Dermis microvascular lymphatic vessel endothelial cell (primary cell): Measurements from ENCODE around the gene PLPPR4. TPM values are rescaled to one million over a fixed set of nuclear protein-coding genes. Genes with fewer than 3 reads are reported as not detected.
"Not testable (repeated sequence)": the region's sequence is repeated elsewhere in the genome, so short reads cannot be mapped to it uniquely, and the experiment has no call there.

Experiments
- DNase-seq, 2 donors: peaks; one replicate each; pipeline versions ENCODE4 v3.0.0 to v3.0.0-alpha.2; 2010; ENCODE audit warnings: low read depth in 2 of 2
- total RNA-seq: library from RNA; depleted of rRNA; stranded (reverse); fragments of >200 nt; gene quantifications from 2 replicates; pipeline ENCODE4 v1.2.1, GENCODE V29; 2014

PLPPR4 gene
- total RNA-seq, 1 donor from 2014 or later = not detected

DNA sequence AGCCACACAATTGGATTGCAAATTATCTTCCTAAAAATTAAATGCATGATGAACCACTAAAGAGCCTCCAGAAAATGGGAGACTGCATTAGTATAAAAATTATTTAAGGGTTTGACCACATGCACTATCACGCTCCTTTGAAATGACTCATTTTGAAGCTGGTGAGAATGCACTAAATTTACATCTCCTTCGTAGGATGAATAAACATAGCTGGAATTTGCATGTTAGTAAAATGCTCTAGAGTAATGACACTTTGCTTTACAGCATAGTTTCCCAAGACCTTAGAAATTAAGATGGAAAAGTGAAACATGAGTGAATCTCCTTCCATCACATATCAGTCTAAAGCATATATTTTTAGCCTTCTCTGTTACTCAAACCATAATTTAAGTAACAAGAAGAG lies 2.4 kb downstream of the PLPPR4 start:
- DNase-seq = no peak

DNA sequence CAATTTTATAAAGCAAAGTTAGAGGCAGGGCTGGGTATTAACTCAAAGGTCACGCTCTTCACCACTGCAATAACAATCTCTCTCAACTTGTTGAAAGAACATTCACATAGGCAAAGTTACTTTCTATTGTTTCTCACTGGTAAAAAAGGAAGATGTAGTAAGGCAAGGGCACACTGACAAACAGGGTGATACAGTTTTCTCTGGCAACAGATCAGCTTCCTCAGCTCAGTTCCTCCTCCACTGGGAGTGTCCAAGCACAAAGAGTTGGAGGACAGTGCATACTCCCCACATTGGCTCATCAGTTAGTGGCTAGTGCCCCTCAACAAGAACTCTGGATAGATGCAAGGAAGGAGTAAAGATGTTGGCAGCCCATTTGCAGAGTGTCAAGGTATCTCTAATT lies 3.7 kb downstream of the PLPPR4 start:
- peak in 1 of 2 donors; percentile 38 for DNase-seq

DNA sequence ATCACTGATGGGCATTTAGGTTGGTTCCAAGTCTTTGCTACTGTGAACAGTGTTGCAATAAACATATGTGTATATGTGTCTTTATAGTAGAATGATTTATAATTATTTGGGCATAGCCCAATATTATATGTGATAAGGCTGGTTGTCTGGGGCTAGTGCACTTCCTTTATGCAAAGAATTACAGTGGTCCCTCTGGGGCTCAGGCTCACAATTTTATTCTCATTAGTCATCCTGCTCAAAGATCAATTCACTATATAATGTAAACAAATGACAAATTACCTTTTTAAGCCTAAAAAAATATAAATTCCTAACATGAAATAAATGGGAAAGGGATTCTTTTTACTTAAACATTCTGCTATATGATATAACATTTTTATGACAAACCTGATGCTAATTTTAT lies 5.0 kb downstream of the PLPPR4 start:
- DNase-seq = no peak

DNA sequence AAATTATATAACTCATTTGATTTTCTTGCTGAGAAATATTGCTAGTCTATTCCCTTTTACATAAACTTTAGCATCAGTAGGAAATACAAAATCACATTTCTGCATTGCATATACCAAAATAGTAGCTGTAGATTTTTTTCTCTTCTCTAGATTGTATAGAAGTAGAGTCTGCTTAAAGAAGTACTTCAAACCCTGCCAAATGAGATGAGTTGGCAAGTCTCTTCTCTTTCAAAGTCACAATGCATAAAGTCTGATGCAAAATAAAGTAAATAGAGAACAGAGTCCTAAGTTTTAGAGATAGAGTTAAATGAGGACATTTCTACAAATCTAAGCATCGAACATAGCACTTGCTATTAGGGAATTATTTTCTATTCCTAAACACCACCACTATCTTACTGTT lies 6.4 kb downstream of the PLPPR4 start:
- no peak for DNase-seq

DNA sequence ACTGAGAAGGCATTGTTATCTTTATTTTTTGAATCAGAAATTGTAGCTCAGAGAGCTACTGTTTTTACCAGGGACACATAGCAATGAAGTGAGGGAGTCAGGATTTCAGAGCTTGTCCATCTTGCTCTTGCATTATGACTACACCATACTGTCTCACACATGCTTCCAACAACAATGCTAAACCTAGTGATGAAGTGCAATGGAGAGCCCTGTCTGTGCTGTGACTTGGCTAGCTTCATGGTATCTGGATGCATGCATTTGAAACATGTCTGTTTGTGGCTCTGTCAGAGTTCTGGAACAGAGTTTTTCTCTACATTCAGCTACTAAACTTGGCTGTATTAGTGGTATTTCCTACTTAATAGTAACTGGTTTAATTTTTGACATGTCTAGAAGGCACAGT lies 7.0 kb downstream of the PLPPR4 start:
- DNase-seq = no peak

DNA sequence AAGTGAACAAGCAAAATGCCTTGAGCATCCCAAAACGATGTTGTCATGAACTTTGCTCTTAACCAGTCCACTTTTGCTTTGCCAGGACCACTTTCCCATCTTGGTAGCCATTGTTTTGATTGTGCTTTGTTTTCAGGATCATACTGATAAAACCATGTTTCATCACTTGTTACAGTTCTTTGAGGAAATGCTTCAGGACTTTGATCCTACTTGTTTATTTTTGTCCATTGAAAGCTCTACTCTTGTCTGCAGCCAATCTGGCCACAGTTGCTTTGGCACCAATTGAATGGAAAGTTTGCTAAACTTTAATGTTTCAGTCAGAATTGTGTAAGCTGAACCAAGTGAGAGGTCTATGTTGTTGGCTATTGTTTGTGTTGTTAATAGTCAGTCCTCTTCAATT lies 12.8 kb downstream of the PLPPR4 start:
- no peak for DNase-seq

DNA sequence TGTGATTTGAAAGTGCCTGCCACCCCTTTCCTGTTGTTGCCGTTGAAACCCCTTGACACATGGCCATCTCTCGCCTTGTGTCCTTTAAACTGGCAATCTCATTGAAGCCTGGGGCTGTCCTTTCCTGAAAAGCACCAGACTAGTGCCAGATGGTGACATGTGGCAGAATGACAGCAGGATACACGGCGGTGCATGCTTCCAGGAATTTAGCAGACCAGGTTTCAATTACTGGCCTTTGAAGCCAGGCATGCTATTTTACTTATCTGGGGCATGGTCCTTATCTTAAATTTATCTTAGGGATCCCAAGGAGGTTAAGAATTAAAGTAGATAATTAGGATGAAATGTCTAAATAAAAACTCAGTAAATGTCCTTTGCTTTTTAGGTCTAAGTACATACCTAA lies 15.2 kb downstream of the PLPPR4 start:
- DNase-seq = no peak

DNA sequence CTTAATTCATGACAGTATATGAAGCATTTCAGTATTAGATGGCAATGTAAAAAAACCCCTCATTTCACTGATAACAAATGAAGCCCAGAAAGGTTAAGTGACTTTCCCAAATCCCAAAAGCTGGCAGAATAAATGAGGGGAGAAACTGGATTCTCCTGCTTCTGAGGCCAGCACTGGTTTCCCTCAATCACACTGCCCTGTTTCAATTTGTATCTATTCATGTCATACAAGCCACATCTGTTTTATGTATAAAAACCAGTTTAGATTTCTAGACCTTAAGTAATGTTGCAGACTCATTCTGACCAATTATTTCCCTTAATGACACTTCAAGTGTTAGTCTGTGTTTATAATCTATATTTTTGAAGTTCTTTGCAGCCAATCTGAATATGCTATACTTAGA lies 16.8 kb downstream of the PLPPR4 start:
- DNase-seq = no peak

DNA sequence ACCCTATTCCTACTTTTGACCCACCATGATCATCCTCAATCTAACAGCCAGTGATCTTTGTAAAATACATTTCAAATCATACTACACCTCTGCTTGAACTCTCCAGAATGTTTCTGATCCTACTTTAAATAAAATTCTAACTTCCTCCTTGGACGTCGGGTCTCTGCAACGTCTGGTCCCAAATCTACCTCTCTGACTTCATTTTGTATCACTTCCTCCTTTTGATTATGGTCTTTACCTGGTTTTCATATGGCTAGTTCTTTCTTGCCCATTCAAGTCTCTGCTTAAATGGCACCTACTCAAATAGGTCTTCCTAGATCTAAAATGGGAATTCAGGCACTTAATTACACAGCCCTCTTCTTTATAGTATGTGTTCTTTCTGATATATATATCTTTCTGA lies 18.2 kb downstream of the PLPPR4 start:
- DNase-seq = no peak

DNA sequence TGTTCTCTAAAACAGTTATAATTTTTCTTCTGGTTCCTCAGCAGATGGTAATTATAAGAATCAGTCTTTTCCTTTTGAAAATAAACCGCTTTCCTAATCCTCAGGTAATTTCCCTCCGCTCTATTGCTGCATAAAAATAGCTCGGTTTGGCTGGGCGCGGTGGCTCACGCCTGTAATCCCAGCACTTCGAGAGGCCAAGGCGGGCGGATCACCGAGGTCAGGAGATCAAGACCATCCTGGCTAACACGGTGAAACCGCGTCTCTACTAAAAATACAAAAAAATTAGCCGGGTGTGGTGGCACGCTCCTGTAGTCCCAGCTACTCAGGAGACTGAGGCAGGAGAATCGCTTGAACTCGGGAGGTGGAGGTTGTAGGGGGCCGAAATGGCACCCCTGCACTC lies 19.2 kb downstream of the PLPPR4 start:
- DNase-seq = not testable (repeated sequence)

DNA sequence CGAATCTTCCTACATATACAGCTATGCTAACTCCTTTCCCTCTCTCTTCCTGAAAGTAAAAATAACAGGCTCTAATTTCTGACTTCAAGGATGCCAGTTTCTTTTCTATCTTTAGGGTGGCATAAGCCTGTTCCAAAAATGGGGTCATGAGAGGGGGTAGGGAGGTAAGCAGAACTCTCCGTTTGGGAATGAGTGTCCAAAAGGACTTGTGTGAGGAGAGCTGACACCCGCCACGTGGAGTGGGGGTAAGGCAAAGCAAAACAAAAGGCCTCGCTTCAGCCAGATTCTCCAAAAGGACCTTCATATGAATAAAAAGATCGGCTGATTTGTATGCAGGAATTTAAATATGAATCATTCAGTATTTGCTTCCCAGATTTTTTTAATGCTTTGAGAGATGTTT lies 28.6 kb downstream of the PLPPR4 start:
- DNase-seq = no peak

DNA sequence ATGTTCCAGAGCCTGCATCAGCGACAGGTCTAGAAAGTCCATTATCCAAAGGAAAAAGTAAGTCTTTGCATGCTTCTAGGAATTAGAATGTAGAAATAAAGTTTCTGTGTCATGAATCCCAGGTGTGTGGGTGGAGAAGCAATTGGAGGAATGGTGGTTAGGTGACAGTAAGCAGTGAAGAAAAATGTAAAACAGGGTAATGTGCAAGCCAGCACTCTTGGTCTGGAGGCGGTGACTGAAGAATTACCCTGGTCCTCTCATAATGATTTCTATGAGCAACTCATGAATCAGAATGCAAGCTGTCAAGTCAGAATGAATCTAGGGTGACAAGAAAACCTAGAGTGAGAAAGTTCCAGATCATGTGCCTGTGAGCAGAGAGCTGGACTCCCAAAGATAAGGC lies 33.6 kb downstream of the PLPPR4 start:
- no peak for DNase-seq

DNA sequence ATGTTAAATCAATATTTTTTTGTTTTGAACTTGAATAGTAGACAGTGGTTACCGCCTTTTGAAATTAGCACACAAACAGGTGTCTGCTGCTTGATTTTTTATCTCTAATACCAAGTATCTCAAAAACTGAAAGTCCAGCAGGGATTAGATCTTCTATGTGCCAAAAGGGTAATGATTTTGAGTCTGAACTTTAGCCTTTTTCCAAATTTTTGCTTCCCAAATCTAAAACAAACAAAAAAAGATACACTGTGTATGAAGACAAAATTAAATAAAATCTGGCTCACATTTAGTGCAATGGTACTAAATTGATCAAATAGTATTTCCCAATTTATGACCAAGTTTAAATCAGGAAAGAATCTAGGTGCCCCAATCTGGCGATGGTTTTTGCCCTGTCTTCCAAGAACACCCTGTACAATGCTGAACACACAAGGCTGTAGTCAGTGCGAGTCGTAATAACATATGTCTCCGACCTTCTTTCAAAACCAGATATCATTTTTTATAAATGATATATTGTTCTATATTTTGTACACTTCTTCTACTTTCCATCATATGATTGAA lies 40.5 kb downstream of the PLPPR4 start:
- DNase-seq = no peak

DNA sequence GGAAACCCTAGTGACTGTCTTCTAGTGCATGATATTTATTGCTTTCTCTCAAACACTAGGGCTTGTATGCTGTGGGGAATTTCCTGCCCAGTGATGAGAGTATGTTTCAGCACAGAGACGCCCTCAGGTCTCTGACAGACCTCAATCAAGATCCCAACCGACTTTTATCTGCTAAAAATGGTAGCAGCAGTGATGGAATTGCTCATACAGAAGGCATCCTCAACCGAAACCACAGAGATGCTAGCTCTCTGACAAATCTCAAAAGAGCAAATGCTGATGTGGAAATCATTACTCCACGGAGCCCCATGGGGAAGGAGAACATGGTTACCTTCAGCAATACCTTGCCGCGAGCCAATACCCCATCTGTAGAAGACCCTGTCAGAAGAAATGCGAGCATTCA lies 41.3 kb downstream of the PLPPR4 start:
- no peak for DNase-seq

DNA sequence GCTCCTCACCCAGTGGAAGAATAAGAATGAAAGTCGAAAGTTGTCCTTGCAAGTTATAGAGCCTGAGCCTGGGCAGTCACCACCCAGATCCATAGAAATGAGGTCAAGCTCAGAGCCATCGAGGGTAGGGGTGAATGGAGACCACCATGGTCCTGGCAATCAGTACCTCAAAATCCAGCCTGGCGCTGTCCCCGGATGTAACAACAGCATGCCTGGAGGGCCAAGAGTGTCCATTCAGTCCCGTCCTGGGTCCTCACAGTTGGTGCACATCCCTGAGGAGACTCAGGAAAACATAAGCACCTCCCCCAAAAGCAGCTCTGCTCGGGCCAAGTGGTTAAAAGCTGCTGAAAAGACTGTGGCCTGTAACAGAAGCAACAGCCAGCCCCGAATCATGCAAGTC lies 41.8 kb downstream of the PLPPR4 start:
- no peak for DNase-seq

DNA sequence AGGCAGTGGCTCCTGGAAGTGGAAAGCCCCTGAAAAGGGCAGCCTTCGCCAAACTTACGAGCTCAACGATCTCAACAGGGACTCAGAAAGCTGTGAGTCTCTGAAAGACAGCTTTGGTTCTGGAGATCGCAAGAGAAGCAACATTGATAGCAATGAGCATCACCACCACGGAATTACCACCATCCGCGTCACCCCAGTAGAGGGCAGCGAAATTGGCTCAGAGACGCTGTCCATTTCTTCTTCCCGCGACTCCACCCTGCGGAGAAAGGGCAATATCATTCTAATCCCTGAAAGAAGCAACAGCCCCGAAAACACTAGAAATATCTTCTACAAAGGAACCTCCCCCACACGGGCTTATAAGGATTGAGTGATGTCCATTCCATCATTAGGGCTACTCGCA lies 42.4 kb downstream of the PLPPR4 start:
- DNase-seq = no peak

DNA sequence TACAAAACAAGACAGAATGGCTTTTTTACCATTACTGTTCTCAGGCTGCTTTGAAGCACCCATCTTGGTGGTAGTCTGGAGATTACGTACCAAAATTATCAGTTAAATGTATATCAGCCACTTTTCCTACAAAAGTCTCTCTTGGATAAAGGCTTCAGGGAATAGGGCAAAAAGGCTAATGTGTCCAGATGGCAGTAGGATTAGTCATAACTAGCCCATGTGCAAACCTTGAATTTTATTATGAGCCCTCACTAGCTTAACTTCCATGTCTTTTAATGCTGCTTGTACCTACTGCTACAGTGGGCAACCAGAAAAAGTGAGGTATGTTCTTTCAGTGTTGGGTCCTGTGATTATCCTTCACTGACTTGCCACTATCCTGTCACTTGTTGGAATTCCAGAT lies 51.0 kb downstream of the PLPPR4 start:
- no peak for DNase-seq

DNA sequence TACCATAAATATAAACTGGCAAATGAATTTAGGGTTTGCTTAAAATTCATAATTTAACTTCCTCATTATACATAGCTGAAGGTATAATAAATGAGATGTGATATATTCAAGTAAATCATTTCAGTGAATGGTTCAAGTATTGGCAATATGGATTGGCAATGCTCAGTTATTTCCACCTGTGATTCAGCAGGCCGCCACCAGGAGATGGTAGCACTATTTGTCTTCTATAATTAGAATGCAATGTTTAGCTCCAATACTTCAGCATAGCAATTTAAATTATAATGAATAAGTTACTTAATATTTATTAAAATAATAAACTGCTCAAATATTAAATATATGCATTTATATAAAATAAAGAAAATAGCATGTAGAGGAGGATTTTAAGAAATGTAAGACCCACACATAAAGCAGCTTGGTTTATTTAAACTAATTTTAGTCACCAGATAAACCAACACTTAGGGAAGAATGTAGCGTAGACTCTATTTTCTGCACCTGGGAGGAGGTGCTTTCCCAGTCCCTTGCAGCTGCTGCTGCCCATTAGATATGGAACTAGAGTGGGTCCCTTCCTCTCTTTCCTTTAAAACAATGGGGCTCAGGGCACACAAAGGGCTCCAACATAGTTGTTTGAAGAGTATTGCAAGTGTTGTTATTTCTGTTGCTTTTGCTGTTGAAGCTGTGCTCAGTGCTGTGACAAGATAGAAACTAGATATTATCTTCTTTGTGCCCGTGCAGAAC lies 62.1 kb downstream of the PLPPR4 start:
- DNase-seq = peak in 1 of 2 donors; percentile 14

DNA sequence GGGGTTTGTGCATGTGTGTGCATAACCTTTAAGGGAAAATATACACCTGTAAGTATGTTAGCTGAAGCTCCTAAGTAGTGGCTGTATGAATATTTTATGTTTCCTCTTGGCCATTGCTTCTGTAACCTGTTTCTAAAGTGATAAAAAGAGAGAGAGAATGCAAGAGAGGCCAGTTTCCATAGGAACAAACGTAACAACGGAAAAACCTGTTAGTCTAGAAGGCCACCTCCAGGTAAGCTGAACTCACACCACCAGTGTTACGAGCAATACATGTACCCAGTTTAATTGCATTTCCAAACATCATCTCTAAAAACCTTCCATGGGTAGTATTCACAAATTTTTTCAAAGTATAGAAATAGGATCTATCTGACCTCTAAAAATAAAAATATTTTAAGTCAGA lies 63.1 kb downstream of the PLPPR4 start:
- no peak for DNase-seq

DNA sequence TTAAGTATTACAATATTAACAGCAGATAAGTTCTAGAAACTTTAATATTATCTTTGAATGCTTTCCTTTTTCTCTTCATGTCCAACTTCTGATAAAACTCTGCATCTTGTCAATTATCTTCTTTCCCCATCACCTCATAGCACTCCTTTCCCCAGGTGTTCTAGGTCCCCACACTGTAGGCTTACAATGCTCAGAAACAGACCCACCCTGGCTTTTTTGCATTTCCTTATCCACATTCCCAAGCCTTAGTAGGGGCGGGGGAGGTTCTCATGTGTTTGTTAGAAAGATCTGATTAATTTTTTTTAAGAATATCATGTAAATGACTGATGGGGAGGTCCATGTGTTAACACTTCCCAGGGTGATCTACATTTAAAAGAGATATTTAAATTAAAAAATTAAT lies 63.9 kb downstream of the PLPPR4 start:
- no peak for DNase-seq

DNA sequence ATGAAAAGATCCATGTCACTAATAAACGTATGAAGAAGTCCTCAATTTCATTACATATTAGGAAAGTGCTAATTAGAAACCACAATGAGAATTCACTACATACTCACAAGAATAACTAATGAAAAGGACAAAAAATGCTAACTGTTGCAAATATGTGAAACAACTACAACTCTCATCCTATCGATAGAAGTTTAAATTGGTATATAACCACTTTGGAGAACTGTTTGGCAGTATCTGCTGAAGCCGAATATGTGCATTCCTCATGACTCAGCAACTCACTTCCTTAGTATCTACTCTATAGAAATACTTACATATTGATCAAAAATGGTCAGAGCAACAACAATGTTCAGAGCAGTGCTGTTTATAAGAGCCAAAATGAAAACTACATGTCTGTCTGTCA lies 66.8 kb downstream of the PLPPR4 start:
- DNase-seq = no peak

DNA sequence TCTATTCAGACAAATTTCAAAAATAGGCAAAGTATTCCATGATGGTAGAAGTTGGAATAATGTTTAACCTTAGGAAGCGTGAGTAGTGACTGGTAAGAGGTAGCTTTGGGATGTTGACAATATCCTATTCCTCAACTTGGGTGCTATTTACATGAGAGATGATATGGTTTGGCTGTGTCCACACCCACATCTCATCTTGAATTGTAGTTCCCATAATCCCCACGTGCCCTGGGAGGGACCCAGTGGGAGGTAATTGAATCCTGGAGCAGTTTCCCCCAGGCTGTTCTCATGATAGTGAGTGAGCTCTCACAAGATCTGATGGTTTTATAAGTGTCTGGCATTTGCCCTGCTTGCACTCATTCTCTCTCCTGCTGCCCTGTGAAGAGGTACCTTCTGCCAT lies 67.3 kb downstream of the PLPPR4 start:
- DNase-seq = no peak

DNA sequence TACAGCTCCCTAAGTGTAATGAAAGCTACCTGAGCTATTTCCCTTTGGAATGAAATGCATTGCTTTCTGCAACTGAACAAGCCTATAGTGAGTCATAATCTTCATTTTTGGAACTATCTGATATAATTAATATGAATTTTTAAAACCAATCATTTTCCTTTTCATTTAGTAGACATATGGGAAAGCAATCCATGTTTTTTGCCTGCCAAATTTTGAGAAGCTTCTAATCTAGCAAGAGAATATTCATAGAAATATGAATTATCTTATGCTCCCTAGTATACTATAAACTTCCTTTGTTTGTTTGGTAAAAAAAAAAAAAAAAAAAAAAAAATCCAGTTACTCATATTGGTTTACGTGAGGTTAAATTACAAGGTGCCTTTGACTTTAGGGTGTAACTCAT lies 68.3 kb downstream of the PLPPR4 start:
- DNase-seq = no peak

DNA sequence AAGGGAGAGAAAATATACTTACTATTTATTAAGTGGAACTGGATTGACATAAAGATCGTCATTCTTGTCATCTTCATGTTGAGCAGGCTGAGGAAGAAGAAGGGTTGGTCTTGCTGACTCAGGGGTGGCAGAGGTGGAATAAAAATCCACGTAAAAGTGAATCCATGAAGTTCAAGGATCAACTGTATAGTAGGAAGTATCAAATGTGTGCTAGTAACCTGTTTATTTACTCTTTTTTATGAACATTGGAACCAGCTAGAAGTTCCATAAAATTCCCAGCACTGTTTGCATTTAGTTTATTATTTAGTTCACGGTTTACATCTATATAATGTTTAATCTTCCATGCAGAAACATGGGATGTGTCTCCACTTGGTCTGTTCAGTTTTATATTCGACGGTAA lies 70.7 kb downstream of the PLPPR4 start:
- no peak for DNase-seq
